Fibroblast of the aortic adventitia (primary cell): Measurements from ENCODE around the gene CCDC177. TPM values are rescaled to one million over a fixed set of nuclear protein-coding genes. Genes with fewer than 3 reads are reported as not detected.

Experiments
- DNase-seq: peaks from one replicate; pipeline ENCODE4 v3.0.0-alpha.2; 2010; ENCODE audit warnings: low read depth
- H3K4me3 ChIP-seq: 2 replicates; pipeline ENCODE4 v1.5.1; 2011; ENCODE audit warnings: low read depth, mild to moderate bottlenecking, control low read depth, low read length, moderate library complexity
- total RNA-seq: library from RNA; depleted of rRNA; stranded (reverse); fragments of >200 nt; gene quantifications from 2 replicates; pipeline ENCODE4 v1.2.3, GENCODE V29; 2012; ENCODE audit warnings: low replicate concordance
- TF ChIP-seq, protein P1 (sequence below): IDR thresholded peaks from 2 replicates; pipeline ENCODE4 v1.5.1; 2011; ENCODE audit warnings: mild to moderate bottlenecking, low read length, control low read depth, inconsistent platforms; ENCODE audit not compliant: insufficient read depth

CCDC177 gene
- total RNA-seq, 1 donor: not detected

DNA sequence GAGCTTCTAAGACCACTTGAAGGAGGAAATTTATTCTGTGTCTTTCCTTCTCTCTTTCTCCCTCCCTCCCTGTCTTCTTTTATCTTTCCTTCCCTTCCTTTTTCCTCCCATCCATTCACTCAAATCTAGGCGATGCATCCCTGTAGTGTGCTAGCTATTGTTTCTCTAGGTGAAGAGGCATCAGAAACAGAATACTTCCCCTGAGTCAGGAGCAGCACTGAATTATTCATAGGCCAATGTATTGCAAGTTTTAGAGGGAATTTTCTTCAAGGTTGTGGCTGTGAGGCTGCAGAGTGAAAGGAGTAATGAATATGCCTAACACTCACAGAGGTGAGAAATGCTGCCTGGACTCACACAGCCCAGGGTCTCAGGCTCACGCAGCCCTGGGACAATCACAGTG is 23.2 kb downstream of the CCDC177 start:
- DNase-seq: no peak
- H3K4me3 ChIP-seq: no peak overlapping the region
- TF ChIP-seq, protein P1, sequence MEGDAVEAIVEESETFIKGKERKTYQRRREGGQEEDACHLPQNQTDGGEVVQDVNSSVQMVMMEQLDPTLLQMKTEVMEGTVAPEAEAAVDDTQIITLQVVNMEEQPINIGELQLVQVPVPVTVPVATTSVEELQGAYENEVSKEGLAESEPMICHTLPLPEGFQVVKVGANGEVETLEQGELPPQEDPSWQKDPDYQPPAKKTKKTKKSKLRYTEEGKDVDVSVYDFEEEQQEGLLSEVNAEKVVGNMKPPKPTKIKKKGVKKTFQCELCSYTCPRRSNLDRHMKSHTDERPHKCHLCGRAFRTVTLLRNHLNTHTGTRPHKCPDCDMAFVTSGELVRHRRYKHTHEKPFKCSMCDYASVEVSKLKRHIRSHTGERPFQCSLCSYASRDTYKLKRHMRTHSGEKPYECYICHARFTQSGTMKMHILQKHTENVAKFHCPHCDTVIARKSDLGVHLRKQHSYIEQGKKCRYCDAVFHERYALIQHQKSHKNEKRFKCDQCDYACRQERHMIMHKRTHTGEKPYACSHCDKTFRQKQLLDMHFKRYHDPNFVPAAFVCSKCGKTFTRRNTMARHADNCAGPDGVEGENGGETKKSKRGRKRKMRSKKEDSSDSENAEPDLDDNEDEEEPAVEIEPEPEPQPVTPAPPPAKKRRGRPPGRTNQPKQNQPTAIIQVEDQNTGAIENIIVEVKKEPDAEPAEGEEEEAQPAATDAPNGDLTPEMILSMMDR: no peak

- no peak for DNase-seq
- no peak overlapping the region for H3K4me3 ChIP-seq
- TF ChIP-seq, protein P1: no peak
These were observed 26.1 kb downstream of the CCDC177 start for GRCh38 chr14:69548566-69548965.

- TF ChIP-seq, protein P1: peak; percentile 49
- no peak overlapping the region for H3K4me3 ChIP-seq
- DNase-seq: no peak
These were observed 26.8 kb downstream of the CCDC177 start for GRCh38 chr14:69547701-69548348.

- peak; percentile 85 for DNase-seq
- TF ChIP-seq, protein P1: no peak
These were observed 31.1 kb downstream of the CCDC177 start for GRCh38 chr14:69543341-69544115.

DNA sequence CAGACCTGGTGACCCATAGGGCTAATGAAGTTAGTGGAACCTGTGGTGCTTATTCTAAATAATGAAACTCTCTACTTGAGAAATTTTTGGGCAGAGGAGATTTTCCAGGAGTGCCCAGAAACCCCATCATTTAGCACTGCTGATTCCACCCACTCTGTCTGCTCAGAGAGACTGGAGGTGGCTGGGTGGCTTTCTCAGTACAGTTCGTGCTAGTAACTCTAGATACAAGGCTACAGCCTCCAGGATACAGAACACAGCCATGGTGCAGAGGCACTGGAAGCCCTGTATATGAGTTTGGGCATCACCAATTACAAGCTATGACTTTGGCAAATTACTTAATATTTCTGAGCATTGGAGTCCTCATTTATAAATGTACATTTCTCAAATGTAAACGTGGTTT is 32.4 kb downstream of the CCDC177 start:
- no peak overlapping the region for H3K4me3 ChIP-seq
- TF ChIP-seq, protein P1: no peak
- no peak for DNase-seq

More at GRCh38 chr14:69543341-69544115, 31.1 kb downstream of the CCDC177 start:
- H3K4me3 ChIP-seq: no peak overlapping the region

DNA sequence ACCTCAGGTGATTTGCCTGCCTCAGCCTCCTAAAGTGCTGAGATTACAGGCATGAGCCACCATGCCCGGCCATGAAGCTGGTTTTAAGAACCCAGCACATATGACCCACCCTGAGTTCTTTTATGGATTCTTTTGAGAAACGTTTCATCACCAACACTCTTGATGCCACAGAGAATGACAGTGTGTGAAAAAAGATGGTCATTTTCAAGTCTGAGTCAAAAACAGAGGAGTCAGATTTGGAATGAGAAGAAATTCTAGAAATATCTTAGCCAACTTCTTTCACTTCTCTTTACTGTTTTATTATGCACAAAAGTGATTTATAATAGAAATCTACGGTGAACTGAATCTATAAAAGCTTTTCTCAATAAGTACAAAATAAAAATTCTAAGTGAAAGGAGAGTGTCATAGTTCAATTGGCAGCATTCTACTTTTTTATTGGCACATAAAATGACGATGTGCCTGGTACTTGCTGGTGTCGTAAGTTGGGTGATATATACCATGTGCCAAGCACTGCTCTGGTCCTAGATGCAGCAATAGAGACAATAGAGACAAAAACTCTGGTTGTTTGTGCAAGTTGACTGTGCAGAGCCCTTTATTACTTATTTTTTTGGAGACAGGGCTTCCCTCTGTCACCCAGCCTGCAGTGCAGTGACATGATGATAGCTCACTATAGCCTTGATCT is 33.9 kb downstream of the CCDC177 start:
- TF ChIP-seq, protein P1: no peak
- no peak for DNase-seq
- H3K4me3 ChIP-seq: no peak overlapping the region
